ENCODE data around the gene TSTD1. TPM values are rescaled to one million over a fixed set of nuclear protein-coding genes. Genes with fewer than 3 reads are reported as not detected.
A peak's percentile ranks its signal among the peaks of the same experiment; 100 is the strongest.
"Not testable (repeated sequence)": the region's sequence is repeated elsewhere in the genome, so short reads cannot be mapped to it uniquely, and the experiment has no call there.

The TSTD1 gene
- total RNA-seq, 2 experiments from 2014 or later: 70.2 to 77.7 TPM

DNA sequence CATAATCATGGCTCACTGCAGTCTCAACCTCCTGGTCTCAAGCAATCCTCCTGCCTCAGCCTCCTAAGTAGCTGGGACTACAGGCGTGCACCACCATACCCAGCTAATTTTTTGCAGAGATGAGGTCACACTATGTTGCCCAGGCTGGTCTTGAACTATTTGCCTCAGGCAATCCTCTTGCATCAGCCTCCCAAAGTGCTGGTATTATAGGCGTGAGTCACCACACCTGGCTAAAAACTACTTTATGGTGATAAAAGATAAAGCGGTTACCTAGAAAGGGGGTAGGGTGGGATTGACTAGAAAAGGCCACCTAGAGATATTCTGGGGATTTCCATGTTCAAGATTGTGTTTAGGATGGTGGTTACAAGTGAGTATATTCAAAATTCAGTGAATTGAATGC is 5.0 kb downstream of the TSTD1 start:
- Mint-ChIP-seq H3K4me1 (ENCODE audit: low read depth) (peaks cover 32% of the 10 kb centered on the region), H3K4me3 (no peak overlapping the region), H3K36me3 (peaks cover 8% of the 10 kb centered on the region), H3K27ac (no peak overlapping the region), H3K27me3 (no peaks in the 10 kb centered on the region), H3K9me3 (no peaks in the 10 kb centered on the region)
- intact Hi-C loops (cut with micrococcal nuclease): no loop called here
- CTCF ChIA-PET: interaction anchor here (1.3 to 2.3 kb wide), 2 partner anchors 8 to 13 kb away, joined by 4 to 8 read pairs; partner anchors contain the start of gene F11R
- POLR2A ChIA-PET: interaction anchor here (0.7 kb wide), 1 partner anchor 13 kb away, joined by 3 read pairs; no protein-coding TSS in a partner anchor
- no peak for DNase-seq

DNA sequence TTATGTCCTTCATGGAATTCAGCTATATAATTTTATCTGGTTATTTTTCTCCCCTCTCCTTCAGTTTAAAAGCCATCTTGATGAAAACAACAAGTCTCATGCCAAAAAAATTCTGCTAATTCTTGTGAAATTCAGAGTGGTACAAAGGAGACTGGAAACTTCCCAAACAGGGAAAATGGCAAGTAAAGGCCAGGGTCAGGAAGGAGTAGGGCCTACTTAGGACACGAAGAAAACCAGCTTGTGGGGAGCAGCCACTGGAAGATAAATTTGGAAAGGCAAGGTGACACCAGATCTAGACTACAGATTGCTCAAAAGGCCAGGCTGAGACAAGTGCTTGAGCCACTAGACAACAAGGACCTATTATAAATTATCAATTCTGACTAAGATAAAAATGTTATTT is 6.4 kb downstream of the TSTD1 start:
- intact Hi-C loops (cut with micrococcal nuclease): no loop called here
- ChIA-PET CTCF (interaction anchor here (1.3 to 2.3 kb wide), 2 partner anchors 9 to 11 kb away, joined by 4 to 8 read pairs; partner anchors contain the start of gene F11R), POLR2A (interaction anchor here (0.6 to 1.3 kb wide), 3 partner anchors 13 to 132 kb away, joined by 3 to 4 read pairs (median 3); partner anchors contain the start of gene USF1)
- H3K9me3 Mint-ChIP-seq: peaks cover 2% of the 10 kb centered on the region
- H3K4me3 Mint-ChIP-seq: no peak overlapping the region
- H3K27ac Mint-ChIP-seq: peak overlapping the region; percentile 49
- peaks cover 26% of the 10 kb centered on the region for H3K4me1 Mint-ChIP-seq (ENCODE audit: low read depth)
- peaks cover 11% of the 10 kb centered on the region for H3K36me3 Mint-ChIP-seq
- no peak for DNase-seq
- H3K27me3 Mint-ChIP-seq: no peaks in the 10 kb centered on the region

DNA sequence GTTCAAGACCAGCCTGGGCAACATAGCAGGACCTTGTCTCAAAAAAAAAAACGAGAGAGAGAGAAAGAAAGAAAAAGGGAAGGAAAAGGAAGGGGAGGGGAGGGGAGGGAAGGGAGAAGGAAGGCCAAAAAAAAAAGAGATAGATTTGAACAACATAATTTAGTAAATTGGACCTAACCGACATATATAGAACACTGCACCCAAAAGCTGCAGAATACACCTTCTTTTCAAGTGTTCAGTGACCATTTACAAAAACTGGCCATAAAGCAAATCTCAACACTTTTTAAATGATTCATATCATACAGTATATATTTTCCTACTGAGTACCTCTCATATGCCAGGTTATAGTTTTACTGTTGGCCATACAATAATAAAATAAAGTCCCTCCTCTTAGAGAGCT is 6.9 kb downstream of the TSTD1 start:
- peaks cover 7% of the 10 kb centered on the region for H3K9me3 Mint-ChIP-seq
- no peak overlapping the region for H3K4me3 Mint-ChIP-seq
- H3K27ac Mint-ChIP-seq: no peak overlapping the region
- intact Hi-C loops (cut with micrococcal nuclease): no loop called here
- no peak for DNase-seq
- peaks cover 15% of the 10 kb centered on the region for H3K36me3 Mint-ChIP-seq
- CTCF ChIA-PET: interaction anchor here (1.2 to 2.3 kb wide), 2 partner anchors 11 to 35 kb away, joined by 3 to 8 read pairs; partner anchors contain the start of gene F11R
- peaks cover 28% of the 10 kb centered on the region for H3K4me1 Mint-ChIP-seq (ENCODE audit: low read depth)
- H3K27me3 Mint-ChIP-seq: no peaks in the 10 kb centered on the region
- POLR2A ChIA-PET: interaction anchor here (0.6 to 1.3 kb wide), 2 partner anchors 13 to 133 kb away, joined by 3 to 4 read pairs; partner anchors contain the start of gene USF1

GRCh38 chr1:161029466-161029865 is 9.3 kb downstream of the TSTD1 start:
- H3K4me3 Mint-ChIP-seq; intact Hi-C loops (cut with micrococcal nuclease); CTCF ChIA-PET; H3K9me3 Mint-ChIP-seq; H3K27me3 Mint-ChIP-seq; H3K27ac Mint-ChIP-seq; DNase-seq; POLR2A ChIA-PET: not testable (repeated sequence)
- Mint-ChIP-seq H3K36me3 (peaks cover 17% of the 10 kb centered on the region), H3K4me1 (ENCODE audit: low read depth) (peaks cover 28% of the 10 kb centered on the region)

- ChIA-PET POLR2A (interaction anchor here (0.7 to 0.9 kb wide), 3 partner anchors 11 to 78 kb away, joined by 3 read pairs; partner anchors contain the start of gene USF1), CTCF (interaction anchor here (1.4 kb wide), 1 partner anchor 29 kb away, joined by 4 read pairs; no protein-coding TSS in a partner anchor)
- H3K27ac Mint-ChIP-seq; H3K4me3 Mint-ChIP-seq; DNase-seq; intact Hi-C loops (cut with micrococcal nuclease); H3K27me3 Mint-ChIP-seq; H3K9me3 Mint-ChIP-seq: not testable (repeated sequence)
- H3K36me3 Mint-ChIP-seq: peaks cover 17% of the 10 kb centered on the region
- peaks cover 20% of the 10 kb centered on the region for H3K4me1 Mint-ChIP-seq (ENCODE audit: low read depth)
Measured at GRCh38 chr1:161026954-161027353, 11.8 kb downstream of the TSTD1 start.

- intact Hi-C loops (cut with micrococcal nuclease); H3K4me3 Mint-ChIP-seq: not testable (repeated sequence)
Measured at GRCh38 chr1:161022432-161022831, 16.3 kb downstream of the TSTD1 start.

DNA sequence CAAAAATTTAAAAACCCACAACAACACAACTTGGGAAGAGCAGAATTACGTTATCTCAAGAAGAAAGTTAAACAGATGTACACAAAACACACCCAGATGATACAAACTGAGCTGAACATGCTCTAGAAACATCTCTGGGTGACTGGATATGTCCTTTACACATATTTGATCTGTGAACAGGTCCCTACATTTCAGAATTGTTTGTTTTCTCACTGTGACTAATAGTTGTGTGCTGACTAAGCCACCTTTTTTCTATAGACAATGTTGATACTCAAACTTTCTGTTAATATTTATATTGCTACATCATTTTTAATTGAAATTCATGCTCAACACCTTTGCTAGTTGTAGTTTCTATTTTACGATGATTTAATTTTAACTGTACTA is 16.8 kb downstream of the TSTD1 start:
- ChIA-PET CTCF (interaction anchor here (1.4 to 2.8 kb wide), 5 partner anchors 11 to 77 kb away, joined by 4 to 14 read pairs (median 5); no protein-coding TSS in a partner anchor), POLR2A (interaction anchor here (1.0 to 2.2 kb wide), 4 partner anchors 9 to 146 kb away, joined by 3 to 6 read pairs (median 4); partner anchors contain the start of gene TSTD1)
- Mint-ChIP-seq H3K27ac (peak overlapping the region; percentile 82), H3K9me3 (peaks cover 3% of the 10 kb centered on the region), H3K36me3 (peaks cover 3% of the 10 kb centered on the region), H3K4me1 (ENCODE audit: low read depth) (peaks cover 50% of the 10 kb centered on the region), H3K27me3 (no peaks in the 10 kb centered on the region), H3K4me3 (peak overlapping the region; percentile 86)
- intact Hi-C loops (cut with micrococcal nuclease): loop anchor here (1.0 to 2.0 kb wide), 4 partner anchors 9 to 97 kb away; partner anchors contain the start of genes ARHGAP30, NIT1, PFDN2 and TSTD1
- DNase-seq: no peak

More at GRCh38 chr1:161022432-161022831, 16.3 kb downstream of the TSTD1 start:
- ChIA-PET POLR2A (interaction anchor here (0.8 to 2.2 kb wide), 3 partner anchors 9 to 25 kb away, joined by 3 to 6 read pairs (median 3); partner anchors contain the start of gene TSTD1), CTCF (interaction anchor here (0.9 to 2.8 kb wide), 3 partner anchors 19 to 77 kb away, joined by 4 to 14 read pairs (median 5); no protein-coding TSS in a partner anchor)
- peaks cover 52% of the 10 kb centered on the region for H3K4me1 Mint-ChIP-seq (ENCODE audit: low read depth)
- not testable (repeated sequence) for DNase-seq, H3K27me3 Mint-ChIP-seq, H3K27ac Mint-ChIP-seq, H3K9me3 Mint-ChIP-seq, H3K36me3 Mint-ChIP-seq

DNA sequence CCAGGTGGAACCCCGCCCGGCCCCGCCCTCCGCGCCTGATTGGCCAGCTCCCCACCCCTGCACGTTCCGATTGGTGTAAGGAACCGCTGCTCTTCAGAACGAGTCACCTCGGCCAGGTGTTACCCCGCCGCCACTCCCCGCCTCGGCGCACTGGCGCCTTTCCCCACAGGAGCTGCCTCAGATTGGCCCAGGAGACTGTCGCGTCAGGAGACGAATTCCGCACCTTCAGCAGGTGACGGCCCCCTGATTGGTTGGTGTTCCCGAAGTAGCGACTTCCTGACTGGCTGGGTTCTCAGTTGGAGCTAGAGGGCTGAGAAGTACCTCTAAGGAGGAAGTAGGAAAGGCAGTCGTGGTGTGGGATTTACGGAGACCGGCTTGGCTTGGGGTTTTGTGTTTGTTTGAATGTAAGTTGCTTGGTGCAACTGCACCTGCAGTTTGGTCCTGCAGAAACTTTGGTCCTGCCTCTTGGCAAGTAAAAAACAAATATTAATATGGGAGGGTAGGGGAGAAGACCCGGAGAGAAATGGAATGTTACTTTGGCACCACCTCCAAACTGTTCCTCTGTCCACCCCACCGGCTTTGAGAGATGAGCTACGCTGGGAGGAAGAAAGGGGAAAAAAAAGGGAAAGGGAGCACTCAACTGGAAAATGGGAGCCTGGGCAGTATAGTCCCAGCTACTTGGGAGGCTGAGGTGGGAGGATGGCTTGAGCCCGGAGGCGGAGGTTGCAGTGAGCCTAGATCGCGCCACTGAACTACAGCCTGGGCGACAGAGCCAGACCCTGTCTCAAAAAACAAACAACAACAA is 17.4 kb downstream of the TSTD1 start:
- peaks cover 51% of the 10 kb centered on the region for H3K4me1 Mint-ChIP-seq (ENCODE audit: low read depth)
- POLR2A ChIA-PET: interaction anchor here (0.8 to 2.2 kb wide), 7 partner anchors 8 to 147 kb away, joined by 3 to 10 read pairs (median 4); partner anchors contain the start of genes ARHGAP30, TSTD1 and USF1
- H3K27ac Mint-ChIP-seq: peak overlapping the region; percentile 82
- peak overlapping the region; percentile 86 for H3K4me3 Mint-ChIP-seq
- intact Hi-C loops (cut with micrococcal nuclease): loop anchor here (1.0 to 2.0 kb wide), 4 partner anchors 8 to 97 kb away; partner anchors contain the start of genes ARHGAP30, NIT1, PFDN2 and TSTD1
- CTCF ChIA-PET: interaction anchor here (1.3 to 2.8 kb wide), 8 partner anchors 12 to 78 kb away, joined by 4 to 14 read pairs (median 5); partner anchors contain the start of genes KLHDC9 and USF1
- H3K36me3 Mint-ChIP-seq: no peaks in the 10 kb centered on the region
- H3K9me3 Mint-ChIP-seq: no peaks in the 10 kb centered on the region
- peak; percentile 92 for DNase-seq
- no peaks in the 10 kb centered on the region for H3K27me3 Mint-ChIP-seq

GRCh38 chr1:161020509-161021164 is 18.1 kb downstream of the TSTD1 start, which contains the start of gene F11R:
Gene F11R, minus strand, starts transcription at chr1:161021152. Its CDS starts 79 bp downstream, at chr1:161021073.
- peak within 1 kb of the TSS; percentile 86 for H3K4me3 Mint-ChIP-seq
- no peaks in the 10 kb centered on the region for H3K9me3 Mint-ChIP-seq
- ChIA-PET CTCF (interaction anchor here (0.8 to 2.8 kb wide), 9 partner anchors 12 to 92 kb away, joined by 3 to 14 read pairs (median 5); partner anchors contain the start of genes KLHDC9 and USF1), POLR2A (interaction anchor here (0.8 to 2.2 kb wide), 6 partner anchors 13 to 147 kb away, joined by 3 to 10 read pairs (median 5); partner anchors contain the start of genes TSTD1 and USF1)
- peak within 1 kb of the TSS; percentile 82 for H3K27ac Mint-ChIP-seq
- intact Hi-C loops (cut with micrococcal nuclease): loop anchor here (1.0 to 2.0 kb wide), 4 partner anchors 7 to 98 kb away; partner anchors contain the start of genes ARHGAP30, NIT1, PFDN2 and TSTD1
- peak; percentile 54 for DNase-seq
- peaks cover 51% of the 10 kb centered on the region for H3K4me1 Mint-ChIP-seq (ENCODE audit: low read depth)
- H3K27me3 Mint-ChIP-seq: no peaks in the 10 kb centered on the region
- H3K36me3 Mint-ChIP-seq: no peaks in the 10 kb centered on the region

- H3K4me3 Mint-ChIP-seq: peak overlapping the region; percentile 86
Measured at GRCh38 chr1:161019751-161020495, 18.8 kb downstream of the TSTD1 start.

More at GRCh38 chr1:161019751-161020495, 18.8 kb downstream of the TSTD1 start:
- ChIA-PET CTCF (interaction anchor here (0.8 to 2.8 kb wide), 4 partner anchors 22 to 92 kb away, joined by 3 to 14 read pairs (median 4); partner anchors contain the start of gene USF1), POLR2A (interaction anchor here (0.6 to 2.2 kb wide), 5 partner anchors 13 to 46 kb away, joined by 3 to 10 read pairs (median 4); partner anchors contain the start of gene USF1)
- peak overlapping the region; percentile 82 for H3K27ac Mint-ChIP-seq
- H3K4me1 Mint-ChIP-seq (ENCODE audit: low read depth): peaks cover 51% of the 10 kb centered on the region
- H3K9me3 Mint-ChIP-seq: no peaks in the 10 kb centered on the region
- intact Hi-C loops (cut with micrococcal nuclease): loop anchor here (2.0 kb wide), 3 partner anchors 19 to 99 kb away; partner anchors contain the start of genes ARHGAP30, NIT1, PFDN2 and TSTD1
- H3K36me3 Mint-ChIP-seq: no peaks in the 10 kb centered on the region
- H3K27me3 Mint-ChIP-seq: no peaks in the 10 kb centered on the region
- DNase-seq: peak; percentile 30

Data from activated CD4-positive, alpha-beta memory T cell treated with anti-CD3 and anti-CD28 coated beads for 36 hours (primary cell).